Measurements from ENCODE around the gene TFF1. TPM values are rescaled to one million over a fixed set of nuclear protein-coding genes. Genes with fewer than 3 reads are reported as not detected.

The TFF1 gene
- not detected for total RNA-seq
- not detected for total RNA-seq (2013)

- Histone ChIP-seq H3K9me3 (ENCODE audit: control insufficient read depth, insufficient read depth, low read length) (no peaks in the 10 kb centered on the region), H3K4me3 (ENCODE audit: low read length) (no peak within 1 kb of the TSS), H3K36me3 (ENCODE audit: control insufficient read depth, insufficient read depth, low read length) (no peaks in the 10 kb centered on the region), H3K27me3 (ENCODE audit: control insufficient read depth, insufficient read depth, low read length) (peaks cover 3% of the 10 kb centered on the region), H3K27ac (ENCODE audit: low read length) (no peak within 1 kb of the TSS), H3K4me1 (ENCODE audit: control insufficient read depth, insufficient read depth, low read length) (no peaks in the 10 kb centered on the region)
- Mint-ChIP-seq H3K36me3 (no peaks in the 10 kb centered on the region), H3K27me3 (ENCODE audit: low read depth in 2 of 2) (peaks cover 31 to 36% of the 10 kb centered on the region in 2 donors), H3K4me3 (no peak within 1 kb of the TSS), H3K4me1 (peaks cover 0 to 9% of the 10 kb centered on the region in 2 donors), H3K9me3 (no peaks in the 10 kb centered on the region), H3K27ac (no peak within 1 kb of the TSS)
- intact Hi-C loops (cut with micrococcal nuclease) = no loop called here
- DNase-seq (no peak), ATAC-seq (no peak)
- no peak for TF ChIP-seq CTCF (IDR thresholded peaks at IDR 0.05)
- 90% methylated on average over 19 of the region's 19 CpGs for WGBS (ENCODE audit: insufficient coverage)
Measured at GRCh38 chr21:42366292-42367010, at the start of gene TFF1. Gene TFF1 (minus strand): TSS chr21:42366535. CDS start chr21:42366495, 40 bp downstream.

- Mint-ChIP-seq H3K27me3 (ENCODE audit: low read depth in 2 of 2) (peaks cover 19 to 42% of the 10 kb centered on the region in 2 donors), H3K27ac (peak overlapping the region; percentile 54 to 85), H3K4me1 (peaks cover 10% of the 10 kb centered on the region in 2 donors), H3K9me3 (no peaks in the 10 kb centered on the region), H3K36me3 (no peaks in the 10 kb centered on the region), H3K4me3 (no peak overlapping the region)
- Histone ChIP-seq H3K4me3 (ENCODE audit: low read length) (no peak overlapping the region), H3K27me3 (ENCODE audit: control insufficient read depth, insufficient read depth, low read length) (peaks cover 9% of the 10 kb centered on the region), H3K4me1 (ENCODE audit: control insufficient read depth, insufficient read depth, low read length) (peaks cover 26% of the 10 kb centered on the region), H3K36me3 (ENCODE audit: control insufficient read depth, insufficient read depth, low read length) (peaks cover 3% of the 10 kb centered on the region), H3K9me3 (ENCODE audit: control insufficient read depth, insufficient read depth, low read length) (no peaks in the 10 kb centered on the region), H3K27ac (ENCODE audit: low read length) (peak overlapping the region; percentile 41)
- no peak for TF ChIP-seq CTCF (IDR thresholded peaks at IDR 0.05)
- intact Hi-C loops (cut with micrococcal nuclease) = loop anchor here (1.0 kb wide), 1 partner anchor 10 kb away; no protein-coding TSS in a partner anchor
- WGBS (ENCODE audit: insufficient coverage) = 47% methylated on average over 27 of the region's 27 CpGs
- DNase-seq (peak; percentile 57 to 98), ATAC-seq (peak; percentile 85 to 91 (median 89))
Measured at GRCh38 chr21:42414928-42415769, 48.8 kb upstream of the TFF1 start.

DNA sequence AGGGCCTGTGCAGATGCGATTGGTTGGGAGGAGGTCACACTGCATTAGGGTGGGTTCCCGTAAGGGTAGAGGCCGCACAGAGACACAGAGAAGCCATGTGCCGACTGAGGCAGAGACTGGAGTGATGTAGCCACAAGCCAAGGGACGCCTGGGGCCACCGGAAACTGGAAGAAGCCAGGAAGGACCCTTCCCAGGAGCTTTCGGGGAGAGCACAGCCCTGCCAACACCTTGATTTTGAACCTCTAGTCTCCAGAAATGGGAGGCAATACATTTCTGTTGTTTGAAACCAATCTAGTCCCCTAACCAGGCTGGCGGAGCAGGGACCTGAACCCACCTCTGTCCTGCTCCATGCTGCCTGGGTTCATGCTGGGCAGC, 48.2 kb upstream of the TFF1 start:
- Histone ChIP-seq H3K9me3 (ENCODE audit: control insufficient read depth, insufficient read depth, low read length) (no peaks in the 10 kb centered on the region), H3K27ac (ENCODE audit: low read length) (peak overlapping the region; percentile 41), H3K4me1 (ENCODE audit: control insufficient read depth, insufficient read depth, low read length) (peaks cover 26% of the 10 kb centered on the region), H3K27me3 (ENCODE audit: control insufficient read depth, insufficient read depth, low read length) (peaks cover 4% of the 10 kb centered on the region), H3K4me3 (ENCODE audit: low read length) (no peak overlapping the region), H3K36me3 (ENCODE audit: control insufficient read depth, insufficient read depth, low read length) (peaks cover 3% of the 10 kb centered on the region)
- no peak for TF ChIP-seq CTCF (IDR thresholded peaks at IDR 0.05)
- DNase-seq (no peak), ATAC-seq (no peak)
- H3K27ac Mint-ChIP-seq = peak overlapping the region; percentile 54 to 85
- intact Hi-C loops (cut with micrococcal nuclease) = no loop called here
- WGBS (ENCODE audit: insufficient coverage) = 93% methylated on average over 8 of the region's 8 CpGs
- H3K9me3 Mint-ChIP-seq = no peaks in the 10 kb centered on the region
- no peak overlapping the region for H3K4me3 Mint-ChIP-seq
- H3K36me3 Mint-ChIP-seq = no peaks in the 10 kb centered on the region
- H3K4me1 Mint-ChIP-seq = peaks cover 8 to 10% of the 10 kb centered on the region in 2 donors
- H3K27me3 Mint-ChIP-seq (ENCODE audit: low read depth in 2 of 2) = peaks cover 18 to 43% of the 10 kb centered on the region in 2 donors
